Gastroesophageal sphincter (tissue), 3 donors: ENCODE results near the gene THRAP3.

Experiments used
- EP300 ChIP-seq: sonication (generic); formaldehyde crosslinking; IDR thresholded peaks from one replicate; pipeline ENCODE4 v1.6.1; 2017; ENCODE audit warnings: antibody characterized with exemption, mild to moderate bottlenecking
- POLR2A ChIP-seq, 2 donors: fragments of 450-650 bp; IDR thresholded peaks; one replicate each; pipeline ENCODE4 v1.6.1; 2017; ENCODE audit warnings: antibody characterized with exemption in 2 of 2, mild to moderate bottlenecking in 2 of 2, moderate library complexity in 1 of 2
- POLR2AphosphoS5 ChIP-seq: sonication (generic); formaldehyde crosslinking; IDR thresholded peaks from one replicate; pipeline ENCODE4 v1.6.1; 2017; ENCODE audit warnings: antibody characterized with exemption
- TF ChIP-seq, protein P1 (sequence below), 4 experiments: fragments of 200-600 bp in 2 of 4; fragments of 450-650 bp in 2 of 4; sonication (generic) in 1 of 4; IDR thresholded peaks; one replicate each; pipeline ENCODE4 v1.5.1; 2017 to 2019; ENCODE audit warnings: antibody characterized with exemption in 4 of 4, mild to moderate bottlenecking in 2 of 4, moderate library complexity in 2 of 4

DNA sequence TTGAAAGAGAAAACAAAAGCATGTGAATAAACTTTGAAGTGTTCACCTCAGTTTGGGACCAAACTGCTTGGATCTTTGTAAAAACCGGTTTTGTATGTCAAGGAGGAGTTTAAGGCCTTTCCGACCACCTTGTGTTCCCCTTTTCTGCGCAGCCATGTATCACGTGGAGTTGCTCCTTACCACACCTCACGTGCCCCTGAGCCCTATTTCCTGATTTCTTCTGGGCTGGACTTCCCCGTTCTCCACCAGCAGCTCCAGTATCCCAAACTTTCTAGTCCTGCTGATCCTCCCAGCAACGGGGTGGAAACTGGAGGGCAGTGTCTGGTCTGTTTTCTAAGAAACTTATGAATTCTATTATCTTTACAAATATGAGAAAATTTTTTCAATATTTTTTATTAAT is 80.3 kb downstream of the THRAP3 start:
- TF ChIP-seq POLR2A (IDR thresholded peaks at IDR 0.05), result no peak
- TF ChIP-seq, protein P1, sequence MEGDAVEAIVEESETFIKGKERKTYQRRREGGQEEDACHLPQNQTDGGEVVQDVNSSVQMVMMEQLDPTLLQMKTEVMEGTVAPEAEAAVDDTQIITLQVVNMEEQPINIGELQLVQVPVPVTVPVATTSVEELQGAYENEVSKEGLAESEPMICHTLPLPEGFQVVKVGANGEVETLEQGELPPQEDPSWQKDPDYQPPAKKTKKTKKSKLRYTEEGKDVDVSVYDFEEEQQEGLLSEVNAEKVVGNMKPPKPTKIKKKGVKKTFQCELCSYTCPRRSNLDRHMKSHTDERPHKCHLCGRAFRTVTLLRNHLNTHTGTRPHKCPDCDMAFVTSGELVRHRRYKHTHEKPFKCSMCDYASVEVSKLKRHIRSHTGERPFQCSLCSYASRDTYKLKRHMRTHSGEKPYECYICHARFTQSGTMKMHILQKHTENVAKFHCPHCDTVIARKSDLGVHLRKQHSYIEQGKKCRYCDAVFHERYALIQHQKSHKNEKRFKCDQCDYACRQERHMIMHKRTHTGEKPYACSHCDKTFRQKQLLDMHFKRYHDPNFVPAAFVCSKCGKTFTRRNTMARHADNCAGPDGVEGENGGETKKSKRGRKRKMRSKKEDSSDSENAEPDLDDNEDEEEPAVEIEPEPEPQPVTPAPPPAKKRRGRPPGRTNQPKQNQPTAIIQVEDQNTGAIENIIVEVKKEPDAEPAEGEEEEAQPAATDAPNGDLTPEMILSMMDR (IDR thresholded peaks at IDR 0.05), result no peak
- TF ChIP-seq EP300, result no peak
- TF ChIP-seq POLR2AphosphoS5, result no peak
